GM12891 (cell line): Measurements from ENCODE around the gene PLCB1.

Experiments
- POLR2A ChIP-seq: IDR thresholded peaks from 2 replicates; pipeline ENCODE4 v1.6.1; 2011; ENCODE audit warnings: low read depth, low read length, control low read depth
- TAF1 ChIP-seq: IDR thresholded peaks from 2 replicates; pipeline ENCODE4 v1.6.1; 2011; ENCODE audit warnings: low read depth, low read length, control low read depth

GRCh38 chr20:8569766-8570165 lies 437.7 kb downstream of the PLCB1 start:
- TF ChIP-seq TAF1 (no peak), POLR2A (no peak)
